ENCODE results near the gene THOC5. TPM values are rescaled to one million over a fixed set of nuclear protein-coding genes. Genes with fewer than 3 reads are reported as not detected.

Gene THOC5
- total and polyA plus RNA-seq, 2 of the 4 experiments (the other 2 are of a cell fraction) = 68.4 to 73.7 TPM

DNA sequence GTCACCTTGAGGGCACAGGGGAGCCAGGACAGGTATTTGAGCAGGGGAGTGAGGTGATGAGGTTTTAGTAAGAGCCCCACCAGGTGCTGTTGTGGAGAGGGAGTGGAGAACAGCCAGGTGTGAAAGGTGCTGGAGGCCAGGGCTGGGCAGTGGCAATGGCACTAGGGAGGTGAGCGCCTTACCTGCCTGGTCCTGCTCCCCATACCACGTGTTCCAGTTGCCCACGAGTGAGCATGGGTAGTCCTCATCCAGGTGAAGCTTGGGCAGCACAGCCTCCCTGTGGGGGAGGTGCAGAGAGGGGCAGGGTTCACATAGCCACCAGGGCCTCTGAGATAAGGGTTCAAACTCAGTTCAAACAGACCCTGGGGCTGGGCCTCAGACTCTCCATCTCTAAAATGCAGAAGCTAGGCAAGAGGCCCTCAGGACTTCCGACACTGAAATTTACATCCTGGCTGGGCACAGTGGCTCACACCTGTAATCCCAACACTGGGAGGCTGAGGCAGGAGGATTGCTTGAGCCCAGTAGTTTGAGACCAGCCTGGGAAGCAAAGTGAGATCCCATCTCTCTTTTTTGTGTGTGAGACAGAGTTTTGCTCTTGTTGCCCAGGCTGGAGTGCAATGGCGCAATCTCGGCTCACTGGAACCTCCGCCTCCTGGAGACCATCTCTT, 15.6 kb upstream of the THOC5 start:
- H3K4me2 ChIP-seq (ENCODE audit: low read depth, low read length) = no peak overlapping the region
- no peak overlapping the region for H3K4ac ChIP-seq (ENCODE audit: low read depth, low read length)
- H4K8ac ChIP-seq (ENCODE audit: low read depth in 2 of 2, low read length in 2 of 2) = no peak overlapping the region
- H2AFZ ChIP-seq (replicated peaks; ENCODE audit: low read length, poor library complexity) = no peak overlapping the region
- no TSS peak for BruUV-seq (replicated peaks)
- no peaks in the 10 kb centered on the region for H3K27me3 ChIP-seq (ENCODE audit: control insufficient read depth, insufficient read depth, low read length)
- H3K36me3 ChIP-seq (ENCODE audit: control insufficient read depth, insufficient read depth, low read length) = peaks cover 34% of the 10 kb centered on the region
- CTCF ChIA-PET = no interaction called here
- H3K79me1 ChIP-seq (ENCODE audit: low read depth in 1 of 2, low read length in 2 of 2) = peaks cover 0 to 11% of the 10 kb centered on the region in 2 experiments; a peak in 1 of 4 replicates
- no peak overlapping the region for H2AK9ac ChIP-seq (replicated peaks; ENCODE audit: low read depth, low read length, poor library complexity)
- H3K18ac ChIP-seq (ENCODE audit: low read depth, low read length) = no peak overlapping the region
- no peak overlapping the region for H3K56ac ChIP-seq (ENCODE audit: extremely low read depth, insufficient read depth, low read length)
- WGBS, 2 experiments (ENCODE audit: extremely low coverage in 2 of 2, insufficient read length in 1 of 2) = 100% methylated on average over 3 of the region's 7 CpGs; no CpG with 5 or more reads in 1 of the 2 experiments
- no peak overlapping the region for H2AK5ac ChIP-seq (ENCODE audit: low read depth, low read length)
- TF ChIP-seq MXI1 (IDR thresholded peaks at IDR 0.05; ENCODE audit: borderline replicate concordance, low read depth, low read length) (no peak), CHD1 (IDR thresholded peaks at IDR 0.05; ENCODE audit: low read depth, low read length) (no peak), POLR2A (IDR thresholded peaks at IDR 0.05; ENCODE audit: low read depth, low read length) (no peak)
- intact Hi-C loops (cut with micrococcal nuclease) = no loop called here
- no peak overlapping the region for H2BK120ac ChIP-seq (ENCODE audit: low read depth, low read length)
- H3K27ac ChIP-seq (ENCODE audit: insufficient read depth, low read length) = no peak overlapping the region
- ATAC-seq (ENCODE audit: low read depth) = no peak
- H3K23ac ChIP-seq (ENCODE audit: low read depth, low read length) = no peak overlapping the region
- no peak overlapping the region for H3K4me3 ChIP-seq (ENCODE audit: insufficient read depth, low read depth, low read length)
- H3K9me3 ChIP-seq (ENCODE audit: control insufficient read depth, insufficient read depth, low read length) = no peaks in the 10 kb centered on the region
- H3K14ac ChIP-seq (replicated peaks; ENCODE audit: low read depth, low read length) = no peak overlapping the region
- H3K9ac ChIP-seq (ENCODE audit: low read depth, low read length) = no peak overlapping the region
- H4K20me1 ChIP-seq (ENCODE audit: insufficient read depth, low read length) = peaks cover 10% of the 10 kb centered on the region; the same call in 1 of the 2 replicates
- no peak overlapping the region for H4K91ac ChIP-seq (ENCODE audit: insufficient read depth, low read depth, low read length)
- in situ Hi-C loops (cut with MboI; ENCODE audit: low sequenced_read_pairs) = no loop called here
- H2BK15ac ChIP-seq (ENCODE audit: low read depth, low read length) = no peak overlapping the region
- H2BK20ac ChIP-seq (ENCODE audit: low read depth, low read length) = no peak overlapping the region
- no peak overlapping the region for H4K5ac ChIP-seq (ENCODE audit: low read depth, low read length)
- no peaks in the 10 kb centered on the region for H3K4me1 ChIP-seq (ENCODE audit: control insufficient read depth, insufficient read depth, low read length)
- H3K9me1 ChIP-seq (ENCODE audit: insufficient read depth, low read length) = 0 out of 2 replicates have a peak, but pooled peaks cover 3% of the 10 kb centered on the region
- dilution Hi-C loops (cut with HindIII; ENCODE audit: low sequenced_read_pairs, unreplicated experiment) = no loop called here
- DNase-seq = no peak
- POLR2A ChIA-PET (ENCODE audit: unreplicated experiment) = no interaction called here
- no peak overlapping the region for H2BK5ac ChIP-seq (ENCODE audit: low read depth, low read length, poor library complexity, severe bottlenecking)
